HepG2 (cell line): Measurements from ENCODE around the gene STAG3. TPM values are rescaled to one million over a fixed set of nuclear protein-coding genes. Genes with fewer than 3 reads are reported as not detected.

ENCODE experiments used
- CC2D1A ChIP-seq: sonication (generic); formaldehyde crosslinking; IDR thresholded peaks from 2 replicates; pipeline ENCODE4 v1.8.1; 2023; ENCODE audit warnings: mild to moderate bottlenecking, missing genetic modification reagents
- EP300 ChIP-seq, 3 experiments: sonication (generic) in 1 of 3; formaldehyde crosslinking in 1 of 3; IDR thresholded peaks; 2 replicates each; pipeline versions ENCODE4 v1.5.1 to v1.6.1; 2011 to 2020; ENCODE audit warnings: low read depth in 2 of 3, low read length in 2 of 3, borderline replicate concordance in 1 of 3, improper control_type of control experiment in 1 of 3, mild to moderate bottlenecking in 1 of 3, missing genetic modification reagents in 1 of 3, moderate library complexity in 1 of 3
- KDM3A ChIP-seq: IDR thresholded peaks from 2 replicates; pipeline ENCODE4 v1.6.1; 2018; ENCODE audit warnings: low read depth, missing compliant biosample characterization
- MLLT10 ChIP-seq: sonication (generic); formaldehyde crosslinking; IDR thresholded peaks from 2 replicates; pipeline ENCODE4 v1.4.0; 2020; ENCODE audit warnings: missing genetic modification reagents
- RBM39 ChIP-seq: fragments of 200-400 bp; formaldehyde crosslinking; IDR thresholded peaks from one replicate; pipeline ENCODE4 v1.6.1; 2018; ENCODE audit warnings: antibody characterized with exemption, mild to moderate bottlenecking, low read depth, low read length; ENCODE audit not compliant: poor library complexity, severe bottlenecking
- RCOR2 ChIP-seq: IDR thresholded peaks from 2 replicates; pipeline ENCODE4 v1.6.1; 2016; ENCODE audit warnings: missing biosample characterization, missing genetic modification reagents
- RNF219 ChIP-seq: sonication (generic); formaldehyde crosslinking; IDR thresholded peaks from 2 replicates; pipeline ENCODE4 v1.5.0; 2020; ENCODE audit warnings: mild to moderate bottlenecking, missing genetic modification reagents
- SNAPC4 ChIP-seq: sonication (generic); formaldehyde crosslinking; IDR thresholded peaks from 2 replicates; pipeline ENCODE4 v1.4.0; 2020; ENCODE audit warnings: mild to moderate bottlenecking, missing genetic modification reagents
- TEAD2 ChIP-seq: sonication (generic); formaldehyde crosslinking; IDR thresholded peaks from 2 replicates; pipeline ENCODE4 v1.9.0; 2021; ENCODE audit warnings: missing genetic modification reagents
- XRCC5 ChIP-seq: fragments of 200-400 bp; formaldehyde crosslinking; optimal IDR thresholded peaks from 2 replicates; pipeline ENCODE3; 2017; ENCODE audit warnings: mild to moderate bottlenecking, low read length
- ZNF225 ChIP-seq: sonication (generic); formaldehyde crosslinking; IDR thresholded peaks from 2 replicates; pipeline ENCODE4 v1.4.0; 2020; ENCODE audit warnings: mild to moderate bottlenecking, missing genetic modification reagents
- ZNF607 ChIP-seq: sonication (generic); formaldehyde crosslinking; IDR thresholded peaks from 2 replicates; pipeline ENCODE4 v1.5.1; 2020; ENCODE audit warnings: missing genetic modification reagents, mild to moderate bottlenecking, borderline replicate concordance
- polyA plus RNA-seq, 8 experiments: library from polyadenylated mRNA; depleted of rRNA in 3 of 8; stranded (reverse) in 7 of 8; unstranded in 1 of 8; fragments of >200 nt; fragmentation: Illumina TruSeq in 4 of 8; extraction: Trizol in 4 of 8; gene quantifications; 2 replicates each; pipeline versions ENCODE4 v1.2.1 to v1.2.3, GENCODE V29; 2011 to 2016; ENCODE audit warnings: low read depth in 4 of 8, missing spikeins in 1 of 8, mixed read lengths in 1 of 8; ENCODE audit not compliant: insufficient read depth in 1 of 8
- total RNA-seq, 5 experiments: library from RNA; depleted of rRNA; stranded (reverse); fragments of >200 nt; fragmentation: Illumina TruSeq; extraction: Trizol; gene quantifications; 2 replicates each; pipeline ENCODE4 v1.2.3, GENCODE V29; 2016; ENCODE audit warnings: low read depth in 1 of 5
- TF ChIP-seq, protein P1 (sequence below), 2 experiments: sonication (generic) in 1 of 2; formaldehyde crosslinking in 1 of 2; IDR thresholded peaks; 2 replicates each; pipeline versions ENCODE4 v1.6.1 to v1.9.0; 2014 to 2022; ENCODE audit warnings: antibody characterized with exemption in 1 of 2, borderline replicate concordance in 1 of 2, inconsistent platforms in 1 of 2, low read depth in 1 of 2, missing genetic modification reagents in 1 of 2

Gene STAG3
- total and polyA plus RNA-seq, 2 of the 13 experiments (the other 11 are each of a cell fraction or from before 2014, with no cell fraction given), result 0.09 to 0.33 TPM

DNA sequence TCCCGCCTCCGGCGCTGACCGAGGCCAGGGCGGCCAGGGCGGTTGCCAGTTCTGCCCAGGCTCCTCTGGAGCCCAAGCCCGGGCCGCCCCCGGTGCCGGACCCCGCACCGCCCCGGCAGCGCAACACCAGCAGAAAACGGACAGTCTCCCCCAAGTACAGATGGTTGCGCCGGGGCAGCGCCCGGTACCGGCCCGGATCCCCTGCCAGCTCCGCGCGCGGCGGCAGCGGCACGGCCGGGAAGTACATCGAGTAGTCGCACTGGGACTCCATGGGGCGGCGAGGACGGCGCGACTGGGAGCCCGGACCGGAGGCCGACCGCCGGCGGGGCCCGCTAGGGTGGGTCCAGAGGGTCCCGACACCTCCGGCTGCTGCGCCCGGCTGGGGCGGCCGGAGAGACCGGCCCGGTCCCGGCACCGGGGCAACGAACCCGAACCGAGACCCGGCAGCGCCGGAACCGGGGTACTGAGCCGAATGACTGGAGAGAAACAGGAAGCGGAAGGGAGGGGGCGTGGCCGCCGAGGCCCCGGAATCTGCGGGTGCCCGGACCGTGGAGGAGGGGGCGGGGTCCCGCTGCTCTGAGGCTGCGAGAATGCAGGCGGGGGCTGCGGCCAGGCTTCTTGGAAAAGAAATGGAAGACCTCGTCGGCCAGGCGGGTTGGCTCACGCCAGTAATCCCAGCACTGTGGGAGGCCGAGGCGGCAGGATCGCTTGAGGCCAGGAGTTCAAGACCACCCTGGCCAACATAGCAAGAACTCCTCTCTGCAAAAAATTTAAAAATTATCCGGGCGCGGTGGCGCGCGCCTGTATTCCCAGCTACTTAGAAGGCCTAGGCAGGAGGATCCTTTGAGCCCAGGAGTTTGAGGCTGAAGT, 19.3 kb upstream of the STAG3 start, which contains the start of gene TRAPPC14 (continued):
- TF ChIP-seq SNAPC4 (CRISPR knock-in tag) (no peak), ZNF607 (CRISPR knock-in tag) (no peak), RBM39 (peak; percentile 88), EP300 (IDR thresholded peaks at IDR 0.05; ENCODE audit: low read depth in 2 of 2, low read length in 2 of 2) (0 out of 4 replicates have a peak, but pooled peaks of 1 of the 2 experiments have one; percentile 16), EP300 (CRISPR knock-in tag; IDR thresholded peaks at IDR 0.05; ENCODE audit: borderline replicate concordance) (no peak), RCOR2 (no peak), KDM3A (CRISPR knock-in tag) (peak; percentile 41; the same call in 1 of the 2 replicates), CC2D1A (0 out of 2 replicates have a peak, but pooled peaks have one; percentile 21), TEAD2 (no peak), MLLT10 (CRISPR knock-in tag) (no peak), XRCC5 (peak; percentile 63), ZNF225 (CRISPR knock-in tag) (peak; percentile 43; the same call in 1 of the 2 replicates), RNF219 (CRISPR knock-in tag) (no peak)
- TF ChIP-seq, protein P1, sequence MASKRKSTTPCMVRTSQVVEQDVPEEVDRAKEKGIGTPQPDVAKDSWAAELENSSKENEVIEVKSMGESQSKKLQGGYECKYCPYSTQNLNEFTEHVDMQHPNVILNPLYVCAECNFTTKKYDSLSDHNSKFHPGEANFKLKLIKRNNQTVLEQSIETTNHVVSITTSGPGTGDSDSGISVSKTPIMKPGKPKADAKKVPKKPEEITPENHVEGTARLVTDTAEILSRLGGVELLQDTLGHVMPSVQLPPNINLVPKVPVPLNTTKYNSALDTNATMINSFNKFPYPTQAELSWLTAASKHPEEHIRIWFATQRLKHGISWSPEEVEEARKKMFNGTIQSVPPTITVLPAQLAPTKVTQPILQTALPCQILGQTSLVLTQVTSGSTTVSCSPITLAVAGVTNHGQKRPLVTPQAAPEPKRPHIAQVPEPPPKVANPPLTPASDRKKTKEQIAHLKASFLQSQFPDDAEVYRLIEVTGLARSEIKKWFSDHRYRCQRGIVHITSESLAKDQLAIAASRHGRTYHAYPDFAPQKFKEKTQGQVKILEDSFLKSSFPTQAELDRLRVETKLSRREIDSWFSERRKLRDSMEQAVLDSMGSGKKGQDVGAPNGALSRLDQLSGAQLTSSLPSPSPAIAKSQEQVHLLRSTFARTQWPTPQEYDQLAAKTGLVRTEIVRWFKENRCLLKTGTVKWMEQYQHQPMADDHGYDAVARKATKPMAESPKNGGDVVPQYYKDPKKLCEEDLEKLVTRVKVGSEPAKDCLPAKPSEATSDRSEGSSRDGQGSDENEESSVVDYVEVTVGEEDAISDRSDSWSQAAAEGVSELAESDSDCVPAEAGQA (IDR thresholded peaks at IDR 0.05; ENCODE audit: low read depth), result peak; percentile 70; the same call in 1 of the 2 replicates
- TF ChIP-seq, protein P1 (CRISPR knock-in tag; IDR thresholded peaks at IDR 0.05; ENCODE audit: borderline replicate concordance), result peak; percentile 62; the same call in 1 of the 2 replicates
